GM21381 (cell line): ENCODE results near the gene PCDHGB4.
A peak's percentile ranks its signal among the peaks of the same experiment; 100 is the strongest.
"Not testable (repeated sequence)": the region's sequence is repeated elsewhere in the genome, so short reads cannot be mapped to it uniquely, and the experiment has no call there.

Experiments
- ATAC-seq: cut with Tn5 transposase; IDR thresholded peaks from one replicate; pipeline ENCODE4 v1.9.1; 2021; ENCODE audit warnings: mild to moderate bottlenecking, moderate library complexity; ENCODE audit not compliant: unreplicated experiment

Gene PCDHGB4

DNA sequence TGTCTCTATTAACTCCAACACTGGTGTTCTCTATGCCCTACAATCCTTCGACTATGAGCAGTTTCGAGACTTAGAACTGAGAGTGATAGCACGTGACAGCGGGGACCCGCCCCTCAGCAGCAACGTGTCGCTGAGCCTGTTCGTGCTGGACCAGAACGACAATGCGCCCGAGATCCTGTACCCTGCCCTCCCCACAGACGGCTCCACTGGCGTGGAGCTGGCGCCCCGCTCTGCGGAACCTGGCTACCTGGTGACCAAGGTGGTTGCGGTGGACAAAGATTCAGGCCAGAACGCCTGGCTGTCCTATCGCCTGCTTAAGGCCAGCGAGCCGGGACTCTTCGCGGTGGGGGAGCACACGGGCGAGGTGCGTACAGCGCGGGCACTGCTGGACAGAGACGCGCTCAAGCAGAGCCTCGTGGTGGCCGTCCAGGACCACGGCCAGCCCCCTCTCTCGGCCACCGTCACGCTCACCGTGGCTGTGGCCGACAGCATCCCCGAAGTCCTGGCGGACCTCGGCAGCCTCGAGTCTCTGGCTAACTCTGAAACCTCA is 35.3 kb downstream of the PCDHGB4 start:
- ATAC-seq = no peak

DNA sequence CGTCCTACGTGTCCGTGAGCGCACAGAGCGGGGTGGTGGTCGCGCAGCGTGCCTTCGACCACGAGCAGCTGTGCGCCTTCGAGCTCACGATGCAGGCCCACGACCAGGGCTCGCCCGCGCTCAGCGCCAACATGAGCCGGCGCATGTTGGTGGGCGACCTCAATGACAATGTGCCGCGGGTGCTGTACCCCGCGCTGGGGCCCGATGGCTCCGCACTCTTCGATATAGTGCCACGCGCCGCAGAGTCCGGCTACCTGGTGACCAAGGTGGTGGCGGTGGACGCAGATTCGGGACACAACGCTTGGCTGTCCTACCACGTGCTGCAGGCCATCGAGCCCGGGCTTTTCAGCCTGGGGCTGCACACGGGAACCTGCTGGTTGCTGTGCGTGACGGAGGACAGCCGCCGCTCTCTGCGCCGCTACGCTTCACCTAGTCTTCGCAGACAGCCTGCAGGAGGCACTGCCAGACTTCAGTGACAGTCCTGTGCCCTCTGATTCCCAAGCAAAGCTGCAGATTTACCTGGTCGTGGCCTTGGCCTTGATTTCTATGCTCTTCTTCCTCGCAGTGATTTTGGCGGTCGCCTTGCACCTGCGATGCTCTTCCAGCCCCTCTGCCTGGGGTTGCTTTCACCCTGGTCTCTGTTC is 40.4 kb downstream of the PCDHGB4 start:
- ATAC-seq = no peak

DNA sequence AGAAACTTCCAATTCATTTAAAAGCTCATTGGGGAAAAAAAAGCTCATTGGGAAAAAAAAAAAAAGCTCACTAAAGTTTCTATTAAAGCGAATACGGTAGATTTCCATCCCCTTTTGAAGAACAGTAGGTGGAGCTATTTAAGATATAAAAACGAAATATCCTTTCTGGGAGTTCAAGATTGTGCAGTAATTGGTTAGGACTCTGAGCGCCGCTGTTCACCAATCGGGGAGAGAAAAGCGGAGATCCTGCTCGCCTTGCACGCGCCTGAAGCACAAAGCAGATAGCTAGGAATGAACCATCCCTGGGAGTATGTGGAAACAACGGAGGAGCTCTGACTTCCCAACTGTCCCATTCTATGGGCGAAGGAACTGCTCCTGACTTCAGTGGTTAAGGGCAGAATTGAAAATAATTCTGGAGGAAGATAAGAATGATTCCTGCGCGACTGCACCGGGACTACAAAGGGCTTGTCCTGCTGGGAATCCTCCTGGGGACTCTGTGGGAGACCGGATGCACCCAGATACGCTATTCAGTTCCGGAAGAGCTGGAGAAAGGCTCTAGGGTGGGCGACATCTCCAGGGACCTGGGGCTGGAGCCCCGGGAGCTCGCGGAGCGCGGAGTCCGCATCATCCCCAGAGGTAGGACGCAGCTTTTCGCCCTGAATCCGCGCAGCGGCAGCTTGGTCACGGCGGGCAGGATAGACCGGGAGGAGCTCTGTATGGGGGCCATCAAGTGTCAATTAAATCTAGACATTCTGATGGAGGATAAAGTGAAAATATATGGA is 43.0 kb downstream of the PCDHGB4 start, which contains the start of gene PCDHGA12:
Gene PCDHGA12, plus strand, starts transcription at position 176 of the 782 bp plus-strand sequence. Its CDS starts 253 bp downstream, at position 429.
- peak; percentile 71 for ATAC-seq

DNA sequence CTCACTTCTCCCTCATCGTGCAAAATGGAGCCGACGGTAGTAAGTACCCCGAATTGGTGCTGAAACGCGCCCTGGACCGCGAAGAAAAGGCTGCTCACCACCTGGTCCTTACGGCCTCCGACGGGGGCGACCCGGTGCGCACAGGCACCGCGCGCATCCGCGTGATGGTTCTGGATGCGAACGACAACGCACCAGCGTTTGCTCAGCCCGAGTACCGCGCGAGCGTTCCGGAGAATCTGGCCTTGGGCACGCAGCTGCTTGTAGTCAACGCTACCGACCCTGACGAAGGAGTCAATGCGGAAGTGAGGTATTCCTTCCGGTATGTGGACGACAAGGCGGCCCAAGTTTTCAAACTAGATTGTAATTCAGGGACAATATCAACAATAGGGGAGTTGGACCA is 43.8 kb downstream of the PCDHGB4 start:
- ATAC-seq = no peak

DNA sequence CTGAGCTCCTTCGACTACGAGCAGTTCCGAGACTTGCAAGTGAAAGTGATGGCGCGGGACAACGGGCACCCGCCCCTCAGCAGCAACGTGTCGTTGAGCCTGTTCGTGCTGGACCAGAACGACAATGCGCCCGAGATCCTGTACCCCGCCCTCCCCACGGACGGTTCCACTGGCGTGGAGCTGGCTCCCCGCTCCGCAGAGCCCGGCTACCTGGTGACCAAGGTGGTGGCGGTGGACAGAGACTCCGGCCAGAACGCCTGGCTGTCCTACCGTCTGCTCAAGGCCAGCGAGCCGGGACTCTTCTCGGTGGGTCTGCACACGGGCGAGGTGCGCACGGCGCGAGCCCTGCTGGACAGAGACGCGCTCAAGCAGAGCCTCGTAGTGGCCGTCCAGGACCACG is 44.8 kb downstream of the PCDHGB4 start:
- ATAC-seq = not testable (repeated sequence)

DNA sequence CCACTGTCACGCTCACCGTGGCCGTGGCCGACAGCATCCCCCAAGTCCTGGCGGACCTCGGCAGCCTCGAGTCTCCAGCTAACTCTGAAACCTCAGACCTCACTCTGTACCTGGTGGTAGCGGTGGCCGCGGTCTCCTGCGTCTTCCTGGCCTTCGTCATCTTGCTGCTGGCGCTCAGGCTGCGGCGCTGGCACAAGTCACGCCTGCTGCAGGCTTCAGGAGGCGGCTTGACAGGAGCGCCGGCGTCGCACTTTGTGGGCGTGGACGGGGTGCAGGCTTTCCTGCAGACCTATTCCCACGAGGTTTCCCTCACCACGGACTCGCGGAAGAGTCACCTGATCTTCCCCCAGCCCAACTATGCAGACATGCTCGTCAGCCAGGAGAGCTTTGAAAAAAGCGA is 45.2 kb downstream of the PCDHGB4 start:
- ATAC-seq = not testable (repeated sequence)

DNA sequence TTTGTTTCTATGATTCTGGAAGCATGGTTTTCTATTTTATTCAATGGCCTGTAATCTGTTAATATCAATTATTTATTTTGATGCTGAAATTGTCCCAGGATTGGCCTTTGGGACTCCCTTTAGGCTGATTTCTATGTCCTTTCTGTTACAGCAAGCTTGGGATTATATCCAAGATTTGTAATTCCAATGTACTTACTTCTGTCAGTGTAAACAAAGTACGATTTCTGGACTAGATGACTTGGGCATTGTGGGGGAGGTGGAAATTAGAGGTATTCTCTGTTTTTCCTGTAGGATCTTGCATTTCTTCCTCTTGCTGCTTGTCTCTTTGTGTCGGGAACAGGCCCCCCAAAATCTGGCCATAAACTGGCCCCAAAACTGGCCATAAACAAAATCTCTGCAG is 46.5 kb downstream of the PCDHGB4 start:
- ATAC-seq = no peak

DNA sequence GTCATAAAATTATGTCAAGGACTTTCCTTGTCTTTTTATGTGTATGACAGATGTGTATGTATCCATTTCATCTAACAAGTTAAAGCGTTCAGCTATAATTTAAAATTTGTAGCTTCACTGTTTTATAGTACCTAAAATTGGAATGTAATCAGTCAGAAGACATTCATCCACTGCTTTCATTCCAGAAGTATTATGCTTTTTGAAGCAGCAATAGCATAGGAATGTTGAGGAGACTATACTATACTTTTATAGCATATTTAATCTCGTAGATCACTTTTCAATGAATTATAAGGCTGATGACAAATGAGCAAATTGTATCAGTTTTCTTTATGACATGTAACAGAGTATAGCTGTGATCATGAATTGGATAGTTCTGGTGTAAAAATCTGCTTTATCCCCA is 49.7 kb downstream of the PCDHGB4 start:
- ATAC-seq = no peak

DNA sequence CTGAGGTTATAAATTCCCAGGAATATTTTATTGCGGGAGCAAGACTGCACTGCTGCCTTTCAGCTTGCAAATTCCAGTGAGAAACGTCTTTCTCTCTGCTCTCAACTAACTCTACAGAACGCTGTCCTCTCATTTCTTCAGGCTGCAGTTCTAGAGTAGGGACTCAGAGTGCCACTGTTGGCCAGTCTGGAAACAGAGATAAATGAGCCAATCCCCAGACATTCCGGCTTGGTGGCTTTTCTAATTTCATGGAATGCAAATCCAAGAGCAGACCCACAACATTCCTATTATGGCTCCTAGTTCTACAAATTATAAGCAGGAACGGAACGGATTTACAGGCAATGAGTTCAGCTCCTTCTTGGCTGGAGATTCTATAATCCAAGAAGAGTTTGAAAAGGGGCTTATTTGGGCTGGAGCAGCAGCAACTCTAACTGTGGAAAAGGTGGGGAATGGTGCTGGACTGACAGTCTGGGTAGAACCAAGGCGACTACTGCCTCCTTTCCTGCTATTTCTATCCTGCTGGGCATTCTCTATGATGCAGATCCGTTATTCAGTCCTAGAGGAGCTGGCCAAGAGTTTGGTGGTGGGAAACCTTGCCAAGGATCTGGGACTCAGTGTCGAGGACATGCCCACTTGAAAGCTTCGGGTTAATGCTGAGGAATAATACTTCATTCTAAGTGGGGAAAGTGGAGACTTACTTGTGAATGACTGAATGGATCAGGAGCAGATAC is 52.1 kb downstream of the PCDHGB4 start:
- ATAC-seq = no peak
